HepG2 (cell line): ENCODE data around the gene NABP2. TPM values are rescaled to one million over a fixed set of nuclear protein-coding genes. Genes with fewer than 3 reads are reported as not detected.

Source experiments
- ARNTL ChIP-seq: sonication (generic); formaldehyde crosslinking; IDR thresholded peaks from 2 replicates; pipeline ENCODE4 v1.4.0; 2020; ENCODE audit warnings: mild to moderate bottlenecking, missing genetic modification reagents
- ASH2L ChIP-seq: fragments of 300-600, 200-600 bp; sonication (generic); IDR thresholded peaks from 2 replicates; pipeline ENCODE4 v1.7.0; 2017; ENCODE audit warnings: low read depth, mild to moderate bottlenecking, moderate library complexity, mixed read lengths, low read length; ENCODE audit not compliant: insufficient read length
- GATA4 ChIP-seq: sonication (generic); IDR thresholded peaks from 2 replicates; pipeline ENCODE4 v1.6.1; 2016; ENCODE audit warnings: antibody characterized with exemption, low read depth, borderline replicate concordance
- HDAC1 ChIP-seq: sonication (generic); formaldehyde crosslinking; IDR thresholded peaks from 2 replicates; pipeline ENCODE4 v1.5.1; 2020; ENCODE audit warnings: mild to moderate bottlenecking, missing genetic modification reagents
- ISL2 ChIP-seq: sonication (generic); formaldehyde crosslinking; IDR thresholded peaks from 2 replicates; pipeline ENCODE4 v1.5.0; 2020; ENCODE audit warnings: missing genetic modification reagents
- NFIB ChIP-seq: sonication (generic); formaldehyde crosslinking; IDR thresholded peaks from 2 replicates; pipeline ENCODE4 v1.9.0; 2021; ENCODE audit warnings: missing genetic modification reagents, mild to moderate bottlenecking, borderline replicate concordance
- PCBP2 ChIP-seq: fragments of 200-400 bp; formaldehyde crosslinking; optimal IDR thresholded peaks from 2 replicates; pipeline ENCODE3; 2018; ENCODE audit warnings: low read length, low read depth; ENCODE audit not compliant: poor library complexity, severe bottlenecking
- RFX1 ChIP-seq: fragments of 450-650 bp; IDR thresholded peaks from 2 replicates; pipeline ENCODE4 v1.6.1; 2017
- SIX4 ChIP-seq: sonication (generic); formaldehyde crosslinking; IDR thresholded peaks from 2 replicates; pipeline ENCODE4 v1.4.0; 2020; ENCODE audit warnings: missing genetic modification reagents
- SMARCE1 ChIP-seq: fragments of 450-650 bp; IDR thresholded peaks from 2 replicates; pipeline ENCODE4 v1.6.1; 2017; ENCODE audit warnings: borderline replicate concordance
- SNAPC4 ChIP-seq: sonication (generic); formaldehyde crosslinking; IDR thresholded peaks from 2 replicates; pipeline ENCODE4 v1.4.0; 2020; ENCODE audit warnings: mild to moderate bottlenecking, missing genetic modification reagents
- SUZ12 ChIP-seq: fragments of 150-350 bp; IDR thresholded peaks from 2 replicates; pipeline ENCODE4 v1.6.1; 2014; ENCODE audit warnings: low read depth, low read length
- U2AF2 ChIP-seq: fragments of 200-400 bp; formaldehyde crosslinking; IDR thresholded peaks from 2 replicates; pipeline ENCODE4 v1.6.1; 2017; ENCODE audit warnings: low read depth, mild to moderate bottlenecking, low read length
- ZNF260 ChIP-seq: sonication (generic); formaldehyde crosslinking; IDR thresholded peaks from 2 replicates; pipeline ENCODE4 v1.4.0; 2020; ENCODE audit warnings: missing genetic modification reagents, low read depth, mild to moderate bottlenecking, borderline replicate concordance
- ZNF318 ChIP-seq: sonication (generic); formaldehyde crosslinking; IDR thresholded peaks from 2 replicates; pipeline ENCODE4 v1.4.0; 2020; ENCODE audit warnings: mild to moderate bottlenecking, missing genetic modification reagents
- ZNF674 ChIP-seq: sonication (generic); formaldehyde crosslinking; IDR thresholded peaks from 2 replicates; pipeline ENCODE4 v1.5.0; 2020; ENCODE audit warnings: low read depth, mild to moderate bottlenecking, missing genetic modification reagents
- ZNF703 ChIP-seq: sonication (generic); formaldehyde crosslinking; IDR thresholded peaks from 2 replicates; pipeline ENCODE4 v1.5.1; 2020; ENCODE audit warnings: missing genetic modification reagents, mild to moderate bottlenecking, moderate library complexity, borderline replicate concordance
- polyA plus RNA-seq, 8 experiments: library from polyadenylated mRNA; depleted of rRNA in 3 of 8; stranded (reverse) in 7 of 8; unstranded in 1 of 8; fragments of >200 nt; fragmentation: Illumina TruSeq in 4 of 8; extraction: Trizol in 4 of 8; gene quantifications; 2 replicates each; pipeline versions ENCODE4 v1.2.1 to v1.2.3, GENCODE V29; 2011 to 2016; ENCODE audit warnings: low read depth in 4 of 8, missing spikeins in 1 of 8, mixed read lengths in 1 of 8; ENCODE audit not compliant: insufficient read depth in 1 of 8
- total RNA-seq, 5 experiments: library from RNA; depleted of rRNA; stranded (reverse); fragments of >200 nt; fragmentation: Illumina TruSeq; extraction: Trizol; gene quantifications; 2 replicates each; pipeline ENCODE4 v1.2.3, GENCODE V29; 2016; ENCODE audit warnings: low read depth in 1 of 5

The NABP2 gene
- total and polyA plus RNA-seq, 2 of the 13 experiments (the other 11 are each of a cell fraction or from before 2014, with no cell fraction given) = 33.2 to 35.5 TPM

GRCh38 chr12:56189918-56190694 lies 34.0 kb upstream of the NABP2 start (continued):
- TF ChIP-seq ZNF318 = no peak
- no peak for TF ChIP-seq NFIB (CRISPR knock-in tag)
- TF ChIP-seq SIX4 = no peak
- no peak for TF ChIP-seq ZNF674
- no peak for TF ChIP-seq RFX1
- TF ChIP-seq ARNTL (CRISPR knock-in tag) = 0 out of 2 replicates have a peak, but pooled peaks have one; percentile 46
- TF ChIP-seq U2AF2 = 0 out of 2 replicates have a peak, but pooled peaks have one; percentile 65
- no peak for TF ChIP-seq SNAPC4
- TF ChIP-seq SUZ12 = no peak
- no peak for TF ChIP-seq GATA4
- TF ChIP-seq HDAC1 (CRISPR knock-in tag) = no peak; the same call in 1 of the 2 replicates
- no peak for TF ChIP-seq PCBP2
- no peak for TF ChIP-seq ZNF260 (CRISPR knock-in tag)
- TF ChIP-seq ASH2L = peak; percentile 72
- TF ChIP-seq ISL2 (CRISPR knock-in tag) = peak; percentile 54; the same call in 1 of the 2 replicates
- TF ChIP-seq ZNF703 (CRISPR knock-in tag) = no peak
- no peak for TF ChIP-seq SMARCE1
